ENCODE measurements around the gene SLC26A9. TPM values are rescaled to one million over a fixed set of nuclear protein-coding genes. Genes with fewer than 3 reads are reported as not detected.

SLC26A9 gene
- total and polyA plus RNA-seq, 9 of the 15 experiments (the other 6 are each of a cell fraction or from before 2014, with no cell fraction given) = 0.03 TPM; not detected in 8

DNA sequence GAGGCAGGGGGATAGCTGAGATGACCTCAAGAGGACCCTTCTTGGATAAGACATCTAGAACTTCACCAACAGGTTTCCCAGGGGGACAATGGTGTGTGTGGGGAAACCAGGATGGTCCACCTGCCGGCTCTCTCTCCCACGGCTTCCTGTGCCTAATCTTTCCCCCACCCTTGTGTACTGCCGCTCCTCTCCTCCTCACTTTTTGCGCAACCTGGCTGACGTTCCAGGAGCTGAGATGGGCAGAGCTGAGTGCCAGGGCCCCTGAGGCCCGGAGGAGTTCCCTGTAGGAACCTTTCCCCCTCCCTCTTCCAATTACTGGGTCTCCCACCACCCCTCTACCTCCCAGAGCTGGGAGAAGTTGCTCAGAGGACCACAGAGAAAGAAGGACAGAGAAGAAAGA, 6.9 kb downstream of the SLC26A9 start:
- H3K27ac ChIP-seq (ENCODE audit: extremely low read depth, low read depth, low read length) = no peak overlapping the region
- H3K4me3 ChIP-seq = no peak overlapping the region
- FAIRE-seq (no peak), ATAC-seq (no peak), DNase-seq (ENCODE audit: extremely low read depth in 1 of 4, low spot score in 3 of 4) (no peak)
- no TSS peak for BruUV-seq (replicated peaks)
- H4K20me1 ChIP-seq (replicated peaks; ENCODE audit: control insufficient read depth, insufficient read depth, low read length) = peaks cover 4% of the 10 kb centered on the region; the same call in 1 of the 2 replicates
- no peak overlapping the region for H2AFZ ChIP-seq (ENCODE audit: low read depth, low read length)
- in situ Hi-C loops (cut with MboI) (no loop called here), intact Hi-C loops (cut with micrococcal nuclease) (no loop called here)
- H3K4me2 ChIP-seq (ENCODE audit: insufficient read depth, low read length) = no peak overlapping the region
- H3K27me3 ChIP-seq (ENCODE audit: control insufficient read depth in 2 of 2, insufficient read depth in 2 of 2, low read length in 2 of 2) = peaks cover 36 to 80% of the 10 kb centered on the region in 2 experiments
- POLR2A ChIA-PET = interaction anchor here (0.7 kb wide), 1 partner anchor 201 kb away, joined by 3 read pairs; no protein-coding TSS in a partner anchor
- WGBS (ENCODE audit: insufficient coverage, low coverage, missing lambda C conversion rate) = 1% methylated on average over 6 of the region's 6 CpGs
- H3K36me3 ChIP-seq (ENCODE audit: control insufficient read depth, insufficient read depth, low read length) = no peaks in the 10 kb centered on the region
- no peak overlapping the region for H3K9ac ChIP-seq (ENCODE audit: insufficient read depth in 1 of 2, low read depth in 2 of 2, low read length in 2 of 2)
- peaks cover 0 to 4% of the 10 kb centered on the region in 2 experiments; a peak in 1 of 5 replicates for H3K4me1 ChIP-seq (replicated peaks in 1 of 2; ENCODE audit: control insufficient read depth in 2 of 2, insufficient read depth in 2 of 2, low read length in 2 of 2)
- TF ChIP-seq ZNF165 (CRISPR knock-in tag; IDR thresholded peaks at IDR 0.05; ENCODE audit: borderline replicate concordance) = no peak
- no peaks in the 10 kb centered on the region for H3K79me2 ChIP-seq (ENCODE audit: control insufficient read depth, insufficient read depth, low read length)
- CTCF ChIA-PET (ENCODE audit: low intra/inter-chr PET ratio) = interaction anchor here (0.7 kb wide), 1 partner anchor 41 kb away, joined by 3 read pairs; no protein-coding TSS in a partner anchor
- H3K9me1 ChIP-seq (ENCODE audit: control insufficient read depth, insufficient read depth, low read length) = no peaks in the 10 kb centered on the region
- no peaks in the 10 kb centered on the region for H3K9me3 ChIP-seq (replicated peaks; ENCODE audit: control insufficient read depth, insufficient read depth, low read depth, low read length)

DNA sequence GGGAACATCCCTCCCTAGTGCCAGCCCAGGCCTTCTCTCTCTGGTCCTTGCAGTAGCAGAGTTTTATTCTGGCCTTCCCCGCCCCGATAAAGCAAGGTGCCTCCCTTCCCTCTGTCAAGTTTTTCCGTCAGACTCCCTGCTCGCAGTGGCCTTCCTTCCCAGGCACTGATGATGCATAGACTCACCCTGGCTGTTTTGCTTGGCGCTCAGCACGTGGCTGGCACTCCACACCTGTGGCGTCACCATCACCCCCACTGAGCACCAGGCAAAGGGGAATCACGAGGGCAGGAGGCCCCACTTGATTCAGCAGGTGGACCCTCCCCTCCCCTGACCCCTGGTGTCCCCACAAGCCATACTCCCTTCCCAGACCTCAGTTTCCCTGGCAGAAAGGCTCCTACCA, 7.4 kb downstream of the SLC26A9 start:
- BruUV-seq (replicated peaks) = no TSS peak
- no peak overlapping the region for H2AFZ ChIP-seq (ENCODE audit: low read depth, low read length)
- H3K27ac ChIP-seq (ENCODE audit: extremely low read depth, low read depth, low read length) = no peak overlapping the region
- CTCF ChIA-PET (ENCODE audit: low intra/inter-chr PET ratio) = interaction anchor here (0.7 kb wide), 1 partner anchor 41 kb away, joined by 3 read pairs; no protein-coding TSS in a partner anchor
- no peaks in the 10 kb centered on the region for H3K9me1 ChIP-seq (ENCODE audit: control insufficient read depth, insufficient read depth, low read length)
- no peaks in the 10 kb centered on the region for H3K36me3 ChIP-seq (ENCODE audit: control insufficient read depth, insufficient read depth, low read length)
- TF ChIP-seq, protein P1, sequence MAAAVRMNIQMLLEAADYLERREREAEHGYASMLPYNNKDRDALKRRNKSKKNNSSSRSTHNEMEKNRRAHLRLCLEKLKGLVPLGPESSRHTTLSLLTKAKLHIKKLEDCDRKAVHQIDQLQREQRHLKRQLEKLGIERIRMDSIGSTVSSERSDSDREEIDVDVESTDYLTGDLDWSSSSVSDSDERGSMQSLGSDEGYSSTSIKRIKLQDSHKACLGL (CRISPR knock-in tag; IDR thresholded peaks at IDR 0.05; ENCODE audit: borderline replicate concordance, poor library complexity, severe bottlenecking) = no peak
- H3K9ac ChIP-seq (ENCODE audit: insufficient read depth in 1 of 2, low read depth in 2 of 2, low read length in 2 of 2) = no peak overlapping the region
- no peaks in the 10 kb centered on the region for H3K79me2 ChIP-seq (ENCODE audit: control insufficient read depth, insufficient read depth, low read length)
- peaks cover 39 to 78% of the 10 kb centered on the region in 2 experiments for H3K27me3 ChIP-seq (ENCODE audit: control insufficient read depth in 2 of 2, insufficient read depth in 2 of 2, low read length in 2 of 2)
- no peak overlapping the region for H3K4me3 ChIP-seq
- DNase-seq (ENCODE audit: extremely low read depth in 1 of 4, low spot score in 3 of 4) (no peak), ATAC-seq (no peak), FAIRE-seq (no peak)
- intact Hi-C loops (cut with micrococcal nuclease) (no loop called here), in situ Hi-C loops (cut with MboI) (no loop called here)
- WGBS (ENCODE audit: insufficient coverage, low coverage, missing lambda C conversion rate) = 0% methylated on average over 8 of the region's 8 CpGs
- H3K4me2 ChIP-seq (ENCODE audit: insufficient read depth, low read length) = no peak overlapping the region
- H3K4me1 ChIP-seq (replicated peaks in 1 of 2; ENCODE audit: control insufficient read depth in 2 of 2, insufficient read depth in 2 of 2, low read length in 2 of 2) = peaks cover 2 to 6% of the 10 kb centered on the region in 2 experiments; a peak in 2 of 5 replicates
- no peaks in the 10 kb centered on the region for H3K9me3 ChIP-seq (replicated peaks; ENCODE audit: control insufficient read depth, insufficient read depth, low read depth, low read length)
- peaks cover 7% of the 10 kb centered on the region; the same call in 1 of the 2 replicates for H4K20me1 ChIP-seq (replicated peaks; ENCODE audit: control insufficient read depth, insufficient read depth, low read length)
- POLR2A ChIA-PET = no interaction called here
